H1 (cell line): ENCODE measurements around the gene SPDEF. TPM values are rescaled to one million over a fixed set of nuclear protein-coding genes. Genes with fewer than 3 reads are reported as not detected.

Experiments
- CTCF ChIA-PET: fragments of 300-600 bp; sonication (Branson Sonifier 250); formaldehyde crosslinking; loops from one replicate; lab custom pipeline; 2021; ENCODE audit not compliant: partially characterized antibody; lab: Charles Lee
- POLR2A ChIA-PET: fragments of 300-600 bp; sonication (Branson Sonifier 250); formaldehyde crosslinking; loops from one replicate; lab custom pipeline; 2021; ENCODE audit warnings: inconsistent platforms; ENCODE audit not compliant: partially characterized antibody; lab: Charles Lee
- DNase-seq, 2 experiments: peaks; one replicate each; pipeline versions ENCODE4 v3.0.0 to v3.0.0-alpha.2; 2010 to 2022; ENCODE audit warnings: low spot score in 2 of 2, low read depth in 1 of 2, mixed read lengths in 1 of 2
- FAIRE-seq: peaks from 2 replicates; lab custom pipeline; 2011; peaks lifted over from hg19 to GRCh38; lab: Jason Lieb, UNC
- H2AFZ ChIP-seq: 2 replicates; pipeline ENCODE4 v1.8.1; 2012; ENCODE audit warnings: low read length, inconsistent platforms
- H2AK5ac ChIP-seq: 2 replicates; pipeline ENCODE4 v1.6.1; 2013; ENCODE audit warnings: low read depth, low read length
- H2BK120ac ChIP-seq: replicated peaks from 2 replicates; pipeline ENCODE3; 2013; ENCODE audit warnings: low read depth, low read length, inconsistent platforms
- H2BK12ac ChIP-seq: 2 replicates; pipeline ENCODE4 v1.6.1; 2013; ENCODE audit warnings: low read depth, low read length
- H2BK15ac ChIP-seq: 2 replicates; pipeline ENCODE4 v1.6.1; 2013; ENCODE audit warnings: low read length
- H2BK20ac ChIP-seq: 2 replicates; pipeline ENCODE4 v1.6.1; 2013; ENCODE audit warnings: low read length
- H2BK5ac ChIP-seq: 2 replicates; pipeline ENCODE4 v1.6.1; 2013; ENCODE audit warnings: low read depth, low read length
- H3K14ac ChIP-seq: 2 replicates; pipeline ENCODE4 v1.6.1; 2013; ENCODE audit warnings: inconsistent platforms; ENCODE audit not compliant: insufficient read length
- H3K18ac ChIP-seq: 2 replicates; pipeline ENCODE4 v1.6.1; 2013; ENCODE audit warnings: low read length; ENCODE audit errors: extremely low read depth
- H3K23ac ChIP-seq: 2 replicates; pipeline ENCODE4 v1.6.1; 2013; ENCODE audit warnings: inconsistent platforms; ENCODE audit not compliant: insufficient read length
- H3K23me2 ChIP-seq: 2 replicates; pipeline ENCODE4 v1.6.1; 2013; ENCODE audit warnings: low read depth, low read length
- H3K27ac ChIP-seq: 2 replicates; pipeline ENCODE4 v1.6.1; 2011; ENCODE audit warnings: low read depth, low read length, inconsistent platforms
- H3K27me3 ChIP-seq, 4 experiments: replicated peaks in 1 of 4; 1 replicate in 1 of 4; 2 replicates in 3 of 4; pipeline versions ENCODE4 v1.6.1 to v1.8.1; 2011 to 2013; ENCODE audit warnings: low read length in 3 of 4, mild to moderate bottlenecking in 3 of 4, inconsistent platforms in 2 of 4, mixed read lengths in 2 of 4, moderate library complexity in 1 of 4; ENCODE audit not compliant: control insufficient read depth in 3 of 4, insufficient read depth in 3 of 4; ENCODE audit errors: extremely low read depth in 1 of 4
- H3K36me3 ChIP-seq, 4 experiments: 2 replicates each; pipeline versions ENCODE4 v1.6.1 to v1.8.1; 2011 to 2013; ENCODE audit warnings: mild to moderate bottlenecking in 4 of 4, low read length in 3 of 4, moderate library complexity in 2 of 4, control low read depth in 1 of 4, inconsistent platforms in 1 of 4; ENCODE audit not compliant: insufficient read depth in 4 of 4, control insufficient read depth in 2 of 4
- H3K4ac ChIP-seq: replicated peaks from 2 replicates; pipeline ENCODE3; 2013; ENCODE audit warnings: low read length, low read depth, mixed read lengths, inconsistent platforms; ENCODE audit not compliant: insufficient read length
- H3K4me1 ChIP-seq, 4 experiments: replicated peaks in 1 of 4; 1 replicate in 1 of 4; 2 replicates in 3 of 4; pipeline versions ENCODE4 v1.6.1 to v1.8.1; 2011 to 2013; ENCODE audit warnings: low read length in 3 of 4, inconsistent platforms in 2 of 4, mixed read lengths in 1 of 4; ENCODE audit not compliant: insufficient read depth in 4 of 4, control insufficient read depth in 3 of 4
- H3K4me2 ChIP-seq, 2 experiments: 2 replicates each; pipeline versions ENCODE4 v1.6.1 to v1.8.1; 2011 to 2013; ENCODE audit warnings: low read depth in 2 of 2, low read length in 2 of 2, control low read depth in 1 of 2, inconsistent platforms in 1 of 2, mild to moderate bottlenecking in 1 of 2; ENCODE audit not compliant: insufficient read depth in 1 of 2
- H3K4me3 ChIP-seq, 4 experiments: fragments of 200-600, 300-600 bp in 1 of 4; sonication (generic), shearing (Covaris generic), sonication (Bioruptor Twin) in 1 of 4; 2 replicates each; pipeline versions ENCODE4 v1.5.1 to v1.8.1; 2011 to 2016; ENCODE audit warnings: low read length in 4 of 4, low read depth in 3 of 4, control low read depth in 2 of 4, inconsistent platforms in 2 of 4, mild to moderate bottlenecking in 2 of 4, mixed read lengths in 1 of 4, moderate library complexity in 1 of 4; ENCODE audit not compliant: insufficient read depth in 2 of 4; ENCODE audit errors: extremely low read depth in 1 of 4
- H3K56ac ChIP-seq: replicated peaks from 2 replicates; pipeline ENCODE3; 2013; ENCODE audit warnings: low read depth, mild to moderate bottlenecking, mixed read lengths, low read length, inconsistent platforms; ENCODE audit not compliant: insufficient read length
- H3K79me1 ChIP-seq: 2 replicates; pipeline ENCODE4 v1.6.1; 2013; ENCODE audit warnings: low read depth, low read length, control low read depth
- H3K79me2 ChIP-seq, 2 experiments: 2 replicates each; pipeline versions ENCODE4 v1.6.1 to v1.8.1; 2012 to 2013; ENCODE audit warnings: low read length in 2 of 2, mild to moderate bottlenecking in 2 of 2, inconsistent platforms in 1 of 2; ENCODE audit not compliant: insufficient read depth in 2 of 2, control insufficient read depth in 1 of 2
- H3K9ac ChIP-seq, 4 experiments: replicated peaks in 1 of 4; 1 replicate in 1 of 4; 2 replicates in 3 of 4; pipeline versions ENCODE4 v1.6.1 to v1.8.1; 2011 to 2013; ENCODE audit warnings: low read depth in 3 of 4, low read length in 3 of 4, control low read depth in 2 of 4, mild to moderate bottlenecking in 2 of 4, moderate library complexity in 2 of 4, inconsistent platforms in 1 of 4; ENCODE audit errors: extremely low read depth in 1 of 4
- H3K9me3 ChIP-seq, 2 experiments: 2 replicates each; pipeline versions ENCODE4 v1.6.1 to v1.8.1; 2012 to 2013; ENCODE audit warnings: mild to moderate bottlenecking in 2 of 2, moderate library complexity in 2 of 2, control low read depth in 1 of 2, inconsistent platforms in 1 of 2, low read depth in 1 of 2, low read length in 1 of 2, mixed read lengths in 1 of 2; ENCODE audit not compliant: insufficient read depth in 2 of 2
- H4K20me1 ChIP-seq, 2 experiments: replicated peaks in 1 of 2; 2 replicates each; pipeline versions ENCODE3 to v1.8.1; 2011 to 2013; ENCODE audit warnings: inconsistent platforms in 2 of 2, low read length in 2 of 2, mild to moderate bottlenecking in 1 of 2; ENCODE audit not compliant: insufficient read depth in 2 of 2, control insufficient read depth in 1 of 2
- H4K5ac ChIP-seq: 2 replicates; pipeline ENCODE4 v1.6.1; 2013; ENCODE audit warnings: low read length, low read depth, mixed read lengths, inconsistent platforms; ENCODE audit not compliant: insufficient read length
- H4K8ac ChIP-seq: 2 replicates; pipeline ENCODE4 v1.8.0; 2013; ENCODE audit warnings: mild to moderate bottlenecking, moderate library complexity, low read length, inconsistent platforms; ENCODE audit not compliant: insufficient read depth; ENCODE audit errors: extremely low read depth
- H4K91ac ChIP-seq: replicated peaks from 2 replicates; pipeline ENCODE3; 2013; ENCODE audit warnings: low read length, mixed read lengths, inconsistent platforms; ENCODE audit not compliant: insufficient read length
- BCL11A ChIP-seq, 2 experiments: IDR thresholded peaks; one replicate each; pipeline ENCODE4 v1.6.1; 2011; ENCODE audit warnings: low read depth in 2 of 2, low read length in 2 of 2, mild to moderate bottlenecking in 2 of 2
- EGR1 ChIP-seq: IDR thresholded peaks from 2 replicates; pipeline ENCODE4 v1.6.1; 2011; ENCODE audit warnings: low read depth, low read length, borderline replicate concordance
- TEAD4 ChIP-seq: IDR thresholded peaks from 2 replicates; pipeline ENCODE4 v1.6.1; 2012; ENCODE audit warnings: low read depth, low read length, inconsistent platforms, mixed read lengths
- WGBS, 2 experiments: shearing (Covaris generic) in 1 of 2; methylation state at CpG; one replicate each; pipeline versions ENCODE4 v1.1.6 to v1.1.7; 2013 to 2015; ENCODE audit warnings: low lambda C conversion rate in 2 of 2, mixed read lengths in 2 of 2, inconsistent platforms in 1 of 2, low coverage in 1 of 2, missing lambda C conversion rate in 1 of 2; ENCODE audit not compliant: insufficient replicate concordance in 2 of 2, insufficient coverage in 1 of 2, insufficient read length in 1 of 2; ENCODE audit errors: extremely low coverage in 1 of 2, missing lambda C conversion rate in 1 of 2; 5-methylcytosine and 5-hydroxymethylcytosine counted together
- polyA plus RNA-seq, 7 experiments: library from polyadenylated mRNA; depleted of rRNA in 3 of 7; stranded (reverse) in 5 of 7; unstranded in 2 of 7; fragments of >200 nt in 5 of 7; fragments of 200-250 nt in 2 of 7; gene quantifications; 1 replicate in 5 of 7; 2 replicates in 1 of 7; 4 replicates in 1 of 7; pipeline versions ENCODE4 v1.2.1 to v1.2.3, GENCODE V29; 2011 to 2013; ENCODE audit warnings: missing spikeins in 2 of 7, mixed read lengths in 2 of 7
- total RNA-seq: library from RNA; stranded (reverse); fragmentation: NEBNext Ultra II Directional; extraction: Animal tissue kit (Norgen Biotek cat#: 25700); gene quantifications from 2 replicates; pipeline ENCODE4 v1.2.1, GENCODE V29; 2021
- TF ChIP-seq, protein P1 (sequence below): IDR thresholded peaks from 2 replicates; pipeline ENCODE4 v1.6.1; 2012; ENCODE audit warnings: inconsistent platforms

The SPDEF gene
- total and polyA plus RNA-seq, 2 of the 8 experiments (the other 6 are each of a cell fraction or from before 2014, with no cell fraction given), result 0.15 to 0.30 TPM

DNA sequence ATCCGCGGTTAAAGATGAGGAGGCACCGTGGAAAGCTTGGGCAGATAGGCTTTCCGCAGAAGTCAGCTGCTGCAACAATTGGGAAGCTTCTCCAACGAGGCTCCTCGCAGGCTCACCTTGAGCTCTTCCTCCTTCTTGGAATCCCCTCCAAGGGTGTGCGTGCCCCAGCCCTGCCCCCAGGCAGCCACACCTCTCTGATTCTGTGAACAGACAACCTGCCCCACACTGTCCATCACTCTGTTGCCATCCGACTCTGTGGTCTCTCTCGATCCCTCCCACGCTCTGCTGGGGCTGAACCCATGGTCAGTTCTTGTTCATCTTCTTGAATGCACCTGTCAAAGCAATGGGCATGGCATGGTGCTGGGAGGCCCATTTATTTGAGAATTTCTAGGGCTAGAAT, 58.7 kb downstream of the SPDEF start:
- H2AFZ ChIP-seq, result no peak overlapping the region
- no peaks in the 10 kb centered on the region; a peak in 1 of 7 replicates for H3K27me3 ChIP-seq
- no peak overlapping the region for H3K4me3 ChIP-seq
- H2BK5ac ChIP-seq, result no peak overlapping the region
- no peak overlapping the region for H3K4ac ChIP-seq
- H3K23ac ChIP-seq, result no peak overlapping the region
- no peaks in the 10 kb centered on the region for H3K36me3 ChIP-seq
- H4K20me1 ChIP-seq, result no peaks in the 10 kb centered on the region
- no peak overlapping the region for H3K9ac ChIP-seq
- no peak overlapping the region for H4K8ac ChIP-seq
- H2BK20ac ChIP-seq, result no peak overlapping the region
- H3K27ac ChIP-seq, result no peak overlapping the region
- WGBS, 2 experiments, result 89% methylated on average over 10 of the region's 10 CpGs; no CpG with 5 or more reads in 1 of the 2 experiments
- H3K9me3 ChIP-seq, result peaks cover 5 to 7% of the 10 kb centered on the region in 2 experiments
- H4K91ac ChIP-seq, result no peak overlapping the region
- no peaks in the 10 kb centered on the region for H3K79me2 ChIP-seq
- H3K4me2 ChIP-seq, result no peak overlapping the region
- no peak overlapping the region for H2BK120ac ChIP-seq
- H3K23me2 ChIP-seq, result no peaks in the 10 kb centered on the region
- H3K14ac ChIP-seq, result no peak overlapping the region
- no peak overlapping the region for H2BK15ac ChIP-seq
- DNase-seq (no peak), FAIRE-seq (no peak)
- H3K18ac ChIP-seq, result no peak overlapping the region
- H3K4me1 ChIP-seq, result no peaks in the 10 kb centered on the region
- POLR2A ChIA-PET, result interaction anchor here (0.9 kb wide), 1 partner anchor 71 kb away, joined by 3 read pairs; no protein-coding TSS in a partner anchor
- no peak overlapping the region for H3K56ac ChIP-seq
- H3K79me1 ChIP-seq, result no peaks in the 10 kb centered on the region
- TF ChIP-seq TEAD4 (no peak), EGR1 (no peak), BCL11A (IDR thresholded peaks at IDR 0.05; ENCODE audit: low read depth in 2 of 2, low read length in 2 of 2) (no peak)
- TF ChIP-seq, protein P1, sequence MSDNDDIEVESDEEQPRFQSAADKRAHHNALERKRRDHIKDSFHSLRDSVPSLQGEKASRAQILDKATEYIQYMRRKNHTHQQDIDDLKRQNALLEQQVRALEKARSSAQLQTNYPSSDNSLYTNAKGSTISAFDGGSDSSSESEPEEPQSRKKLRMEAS, result no peak
- no peak overlapping the region for H2AK5ac ChIP-seq
- CTCF ChIA-PET, result interaction anchor here (0.9 kb wide), 2 partner anchors 34 to 37 kb away, joined by 3 to 5 read pairs; no protein-coding TSS in a partner anchor
- no peak overlapping the region for H2BK12ac ChIP-seq
- no peak overlapping the region for H4K5ac ChIP-seq
